LHCN-M2 (cell line): ENCODE measurements around the gene MICA. TPM values are rescaled to one million over a fixed set of nuclear protein-coding genes. Genes with fewer than 3 reads are reported as not detected.
"Not testable (repeated sequence)": the region's sequence is repeated elsewhere in the genome, so short reads cannot be mapped to it uniquely, and the experiment has no call there.

ENCODE experiments used
- DNase-seq: peaks from one replicate; pipeline ENCODE4 v3.0.0-alpha.2; 2012; ENCODE audit warnings: low read depth
- total RNA-seq: library from RNA; depleted of rRNA; stranded (reverse); fragments of >200 nt; gene quantifications from 2 replicates; pipeline ENCODE4 v1.2.3, GENCODE V29; 2014

Gene MICA
- total RNA-seq, 1 experiment from 2014 or later: 23.5 TPM

DNA sequence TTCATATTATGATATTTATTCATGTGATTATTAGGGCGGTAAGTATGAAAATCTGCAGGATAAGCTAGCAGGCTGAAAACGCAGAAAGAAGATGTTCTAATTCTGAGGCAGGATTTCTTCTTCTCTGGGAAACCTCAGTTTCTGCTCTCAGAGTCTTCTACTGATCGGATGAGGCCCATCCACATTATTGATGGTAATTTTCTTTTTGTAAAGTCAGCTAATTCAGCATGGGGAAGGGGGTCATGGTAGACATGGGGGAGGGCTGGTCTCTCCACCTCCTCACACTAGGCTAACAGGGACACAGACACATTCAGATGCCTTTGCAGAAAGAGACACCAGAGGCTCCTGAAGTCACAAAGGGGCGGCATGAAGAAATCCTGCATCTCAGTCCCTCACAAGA is 21.7 kb upstream of the MICA start:
- no peak for DNase-seq

DNA sequence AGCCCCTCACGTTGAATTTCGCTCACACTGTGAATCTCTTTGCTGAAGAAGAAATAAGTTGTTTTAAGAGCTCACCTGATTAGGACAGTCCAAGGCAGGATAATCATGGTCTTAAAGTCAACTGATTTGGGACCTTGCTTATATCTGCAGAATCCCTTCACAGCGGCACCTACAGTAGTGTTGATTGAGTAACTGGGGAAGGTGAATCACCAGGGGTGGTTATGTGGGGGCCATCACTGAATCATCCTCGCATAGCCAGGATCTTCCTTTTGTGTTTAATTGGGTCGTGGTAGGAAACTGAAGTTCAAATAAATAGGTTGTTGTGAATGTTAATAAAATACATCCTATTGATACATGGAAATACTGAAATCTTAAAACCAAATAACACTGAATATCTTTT is 20.2 kb upstream of the MICA start:
- DNase-seq: no peak

DNA sequence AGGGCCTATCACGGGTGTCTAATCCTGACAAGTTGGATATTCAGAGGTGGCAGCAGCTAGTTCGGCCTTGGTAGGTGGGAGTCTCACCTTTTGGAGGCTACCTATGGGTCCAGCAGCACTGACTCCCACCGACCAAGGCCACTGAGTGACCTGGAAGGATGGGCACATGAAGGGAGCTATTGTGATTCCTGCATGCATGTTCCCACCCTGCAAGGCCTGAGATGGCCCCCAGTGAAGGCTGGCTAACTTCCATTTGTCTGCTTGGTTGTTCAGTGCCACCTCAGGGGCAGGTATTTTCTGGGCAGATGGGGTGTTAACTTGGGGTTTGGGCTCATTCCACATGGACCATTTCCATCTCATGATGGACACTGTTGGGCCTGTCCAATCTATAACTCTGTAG is 18.4 kb upstream of the MICA start:
- DNase-seq: no peak

GRCh38 chr6:31386099-31386498 is 17.3 kb upstream of the MICA start:
- no peak for DNase-seq

DNA sequence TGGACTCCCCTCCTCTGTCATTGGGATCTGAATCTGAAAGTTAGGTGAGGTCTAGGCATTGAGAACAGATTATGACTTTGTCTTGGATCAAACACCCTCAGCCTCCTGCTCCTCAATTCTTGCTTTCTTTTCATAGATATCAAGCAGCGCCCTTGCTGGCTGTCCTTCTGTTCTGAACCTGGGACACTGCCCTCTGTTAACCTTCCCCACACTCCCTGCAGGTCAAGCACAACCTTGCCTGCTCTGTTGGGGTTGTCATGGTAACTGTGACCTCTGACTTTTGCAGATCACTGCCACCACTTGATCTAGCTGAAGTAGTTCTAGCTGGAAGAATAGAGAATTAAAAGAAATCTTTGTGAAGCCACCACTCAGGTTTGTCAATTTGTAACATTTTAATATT is 16.4 kb upstream of the MICA start:
- DNase-seq: no peak

GRCh38 chr6:31388916-31389801 is 14.2 kb upstream of the MICA start:
- not testable (repeated sequence) for DNase-seq

DNA sequence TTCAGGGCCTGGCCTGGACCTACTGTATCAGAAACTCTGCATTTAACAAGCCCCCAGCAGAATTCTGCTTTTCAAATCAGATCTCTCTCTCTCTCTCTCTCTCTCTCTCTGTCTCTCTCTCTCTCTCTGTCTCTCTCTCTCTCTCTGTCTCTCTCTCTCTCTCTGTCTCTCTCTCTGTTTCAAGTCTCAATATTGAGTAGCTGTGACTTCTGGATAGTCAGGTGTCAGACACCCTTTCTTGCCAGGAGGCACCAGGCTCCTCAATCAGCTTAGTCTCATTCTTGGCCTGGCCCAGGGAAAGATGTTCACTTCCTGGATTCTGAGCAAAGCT is 13.6 kb upstream of the MICA start:
- DNase-seq: not testable (repeated sequence)

DNA sequence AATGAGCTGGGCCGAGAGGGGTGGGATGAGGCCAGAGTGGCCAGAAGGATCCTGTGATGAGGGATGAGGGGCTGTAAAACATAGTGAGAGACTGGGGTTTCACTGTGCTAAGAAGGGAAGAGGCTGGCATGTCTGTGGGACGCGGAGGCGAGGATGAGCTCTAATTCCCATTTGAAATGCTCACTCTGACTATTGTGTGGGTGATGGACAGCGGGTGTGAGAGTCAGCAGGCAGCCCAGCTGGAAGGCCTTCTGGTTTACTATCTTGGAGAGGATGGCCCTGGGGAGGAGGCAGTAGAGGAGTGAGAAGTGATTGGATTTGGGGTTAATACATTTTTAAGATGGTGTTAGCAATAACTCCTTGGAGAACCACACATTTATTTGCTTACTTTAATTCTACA is 9.5 kb upstream of the MICA start:
- no peak for DNase-seq

DNA sequence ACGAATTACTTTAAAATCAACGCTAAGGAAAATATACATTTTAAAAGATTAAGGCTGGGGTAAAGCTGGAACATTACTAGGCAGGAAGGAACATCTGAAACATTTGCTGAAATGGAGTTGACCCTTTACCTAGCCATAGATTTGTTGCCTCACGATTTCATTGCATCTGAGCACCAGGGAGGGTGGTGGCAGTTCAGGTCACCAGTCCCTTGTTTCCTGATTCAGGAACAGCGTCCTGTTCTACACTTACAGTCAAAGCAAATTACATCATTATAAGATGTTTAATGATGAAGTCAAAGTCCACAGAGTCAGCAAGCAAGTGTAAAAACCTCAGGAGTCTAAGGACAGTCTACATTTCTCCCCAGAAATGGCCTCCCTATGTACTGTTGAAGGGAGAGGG is 9.0 kb upstream of the MICA start:
- DNase-seq: no peak

- no peak for DNase-seq
Observed at GRCh38 chr6:31395832-31396231, 7.6 kb upstream of the MICA start.

DNA sequence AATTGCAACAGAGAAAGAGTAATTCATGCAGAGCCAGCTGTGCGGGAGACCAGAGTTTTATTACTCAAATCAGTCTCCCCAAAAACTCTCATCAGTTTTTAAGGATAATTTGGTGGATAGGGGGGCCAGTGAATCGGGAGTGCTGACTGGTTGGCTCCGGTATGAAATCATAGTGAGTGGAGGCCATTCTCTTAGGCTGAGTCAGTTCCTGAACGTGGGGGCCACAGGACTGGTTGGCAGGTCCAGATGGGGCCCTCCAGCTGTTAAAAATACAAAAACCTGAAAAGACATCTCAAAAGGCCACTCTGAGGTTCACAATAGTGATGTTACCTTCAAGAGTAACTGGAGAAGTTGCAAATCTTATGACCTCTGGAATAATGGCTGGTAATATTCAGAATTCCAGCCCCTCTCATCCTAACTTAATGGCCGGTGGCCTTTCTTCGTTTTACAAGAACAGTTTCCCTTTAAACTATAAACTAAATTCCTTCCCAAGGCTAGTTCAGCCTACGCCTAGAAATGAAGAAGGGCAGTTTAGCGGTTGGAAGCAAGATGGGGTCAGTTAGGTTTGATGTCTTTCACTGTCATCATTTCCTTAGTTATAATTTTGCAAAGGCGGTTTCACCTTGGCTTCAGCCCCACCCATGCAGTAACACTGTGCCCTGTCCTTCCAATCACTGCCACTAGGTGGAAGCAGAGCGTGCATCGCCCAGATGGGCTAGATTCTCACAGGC is 6.8 kb upstream of the MICA start:
- peak; percentile 66 for DNase-seq

GRCh38 chr6:31397153-31397499 is 6.3 kb upstream of the MICA start:
- not testable (repeated sequence) for DNase-seq

DNA sequence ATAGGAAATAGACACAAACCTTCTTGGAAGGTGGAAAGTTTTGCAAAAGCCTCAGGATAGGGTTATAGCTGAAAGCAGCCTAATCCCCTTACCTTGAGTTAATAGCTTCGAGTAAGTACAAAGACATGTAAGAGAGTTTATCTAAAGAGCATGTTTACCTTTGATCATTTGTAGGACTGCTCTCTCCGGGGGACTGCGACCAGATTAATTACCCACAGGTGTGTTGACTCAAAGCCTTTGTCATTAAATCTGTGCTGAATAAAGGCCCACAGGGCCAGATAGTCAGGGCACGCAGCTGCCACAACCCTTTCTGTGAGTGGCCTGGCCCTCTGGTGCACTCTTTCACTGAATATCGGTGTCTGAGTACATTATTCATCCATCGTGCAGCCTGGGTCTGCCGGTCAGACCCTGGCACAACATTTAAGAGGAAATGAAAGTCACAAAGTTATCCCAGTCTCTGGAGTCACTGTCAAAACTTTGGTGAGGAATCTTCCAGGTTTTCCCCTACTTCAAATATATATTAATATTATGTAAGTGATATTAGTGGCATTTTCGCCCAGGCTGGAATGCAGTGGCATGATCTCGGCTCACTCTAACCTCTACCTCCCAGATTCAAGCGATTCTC is 5.4 kb upstream of the MICA start:
- no peak for DNase-seq

GRCh38 chr6:31399589-31400466 is 3.6 kb upstream of the MICA start:
- DNase-seq: peak; percentile 86

DNA sequence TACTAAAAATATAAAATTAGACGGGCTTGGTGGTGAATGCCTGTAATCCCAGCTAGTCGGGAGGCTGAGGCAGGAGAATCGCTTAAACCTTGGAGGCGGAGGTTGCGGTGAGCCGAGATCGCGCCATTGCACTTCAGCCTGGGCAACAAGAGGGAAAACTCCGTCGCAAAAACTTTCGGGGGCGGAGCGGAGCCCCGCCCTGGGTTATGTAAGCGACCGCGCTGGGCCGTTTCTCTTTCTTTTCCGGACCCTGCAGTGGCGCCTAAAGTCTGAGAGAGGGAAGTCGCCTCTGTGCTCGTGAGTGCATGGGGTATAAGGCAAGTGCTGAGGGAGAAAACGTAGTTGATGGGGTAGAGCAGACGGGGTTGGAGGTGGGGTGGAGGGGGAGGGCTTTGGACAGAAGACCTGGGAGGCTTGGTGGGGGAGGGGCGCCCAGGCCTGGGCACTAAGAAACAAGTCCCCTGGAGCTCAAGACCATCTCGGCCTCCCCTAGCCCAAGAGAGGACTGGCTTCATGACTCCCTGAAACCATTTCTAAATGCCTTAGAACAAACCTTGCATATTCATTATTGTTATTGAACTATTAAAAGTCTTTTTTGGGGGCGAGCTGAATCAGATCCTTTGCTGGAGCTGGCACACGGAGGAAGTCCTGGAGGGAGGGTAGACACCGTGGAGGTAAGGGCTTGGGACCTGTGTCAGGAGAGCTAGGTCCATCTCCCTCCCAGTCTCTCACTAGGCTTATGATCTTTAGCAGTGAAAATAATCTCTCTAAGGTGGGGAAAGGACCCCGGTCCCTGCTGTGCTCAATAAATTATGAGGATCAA is 2.7 kb upstream of the MICA start:
- peak; percentile 70 for DNase-seq

DNA sequence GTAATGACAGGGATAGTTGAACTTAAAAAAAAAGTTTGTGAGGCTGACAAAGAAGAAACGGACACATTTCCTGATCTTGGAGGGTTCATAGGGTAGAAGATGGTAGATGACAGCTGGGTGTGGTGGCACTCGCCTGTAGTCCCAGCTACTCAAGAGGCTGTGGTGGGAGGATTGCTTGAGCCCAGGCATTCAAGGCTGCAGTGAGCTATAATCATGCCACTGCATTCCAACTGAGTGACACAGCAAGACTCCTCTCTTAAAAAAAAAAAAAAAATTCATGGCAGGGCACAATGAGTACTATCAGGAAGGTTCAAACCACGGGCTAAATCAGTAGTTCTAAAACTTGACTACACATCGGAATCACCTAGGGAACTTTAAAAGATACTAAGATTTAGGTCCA is 2.0 kb upstream of the MICA start:
- peak; percentile 90 for DNase-seq

- peak; percentile 41 for DNase-seq
Observed at GRCh38 chr6:31402324-31403282, 792 bp upstream of the MICA start.

GRCh38 chr6:31404061-31404364 is 618 bp downstream of the MICA start:
- DNase-seq: not testable (repeated sequence)

DNA sequence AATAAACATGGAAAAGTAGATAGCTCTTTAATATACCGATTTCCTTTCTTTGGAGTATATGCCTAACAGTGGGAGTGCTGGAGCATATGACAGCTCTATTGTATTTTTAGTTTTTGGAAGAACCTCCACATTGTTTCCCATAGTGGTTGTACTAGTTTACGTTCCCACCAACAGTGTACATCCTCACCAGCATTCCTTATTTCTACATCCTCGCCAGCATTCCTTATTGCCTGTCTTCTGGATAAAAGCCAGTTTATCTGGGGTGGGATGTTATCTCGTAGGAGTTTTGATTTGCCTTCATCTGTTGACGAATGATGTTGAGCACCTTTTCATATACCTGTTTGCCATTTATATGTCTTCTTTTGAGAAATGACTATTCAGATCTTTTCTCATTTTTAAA is 2.6 kb downstream of the MICA start:
- no peak for DNase-seq

DNA sequence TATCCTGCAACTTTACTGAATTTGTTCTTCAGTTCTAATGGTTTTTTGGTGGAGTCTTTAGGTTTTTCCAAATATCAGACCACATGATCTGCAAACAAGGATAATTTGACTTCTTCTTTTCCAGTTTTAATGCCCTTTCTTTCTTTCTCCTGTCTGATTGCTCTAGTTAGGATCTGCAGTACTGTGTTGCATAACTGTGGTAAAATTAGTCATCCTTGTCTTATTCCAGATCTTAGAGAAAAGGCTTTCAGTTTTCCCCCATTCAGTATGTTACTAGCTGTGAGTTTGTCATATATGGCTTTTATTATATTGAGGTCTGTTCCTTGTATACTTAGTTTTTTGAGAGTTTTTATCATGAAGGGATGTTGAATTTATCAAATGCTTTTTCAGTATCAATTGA is 4.3 kb downstream of the MICA start:
- peak; percentile 71 for DNase-seq
